NOMO-1 treated with DMSO at 0.1 percent for 48 hours (cell line): ENCODE measurements around the gene CAMTA1.

ENCODE experiments used
- DNase-seq: peaks from one replicate; lab custom pipeline; 2025; ENCODE audit not compliant: unreplicated experiment; lab: John Stamatoyannopoulos, UW

Gene CAMTA1

DNA sequence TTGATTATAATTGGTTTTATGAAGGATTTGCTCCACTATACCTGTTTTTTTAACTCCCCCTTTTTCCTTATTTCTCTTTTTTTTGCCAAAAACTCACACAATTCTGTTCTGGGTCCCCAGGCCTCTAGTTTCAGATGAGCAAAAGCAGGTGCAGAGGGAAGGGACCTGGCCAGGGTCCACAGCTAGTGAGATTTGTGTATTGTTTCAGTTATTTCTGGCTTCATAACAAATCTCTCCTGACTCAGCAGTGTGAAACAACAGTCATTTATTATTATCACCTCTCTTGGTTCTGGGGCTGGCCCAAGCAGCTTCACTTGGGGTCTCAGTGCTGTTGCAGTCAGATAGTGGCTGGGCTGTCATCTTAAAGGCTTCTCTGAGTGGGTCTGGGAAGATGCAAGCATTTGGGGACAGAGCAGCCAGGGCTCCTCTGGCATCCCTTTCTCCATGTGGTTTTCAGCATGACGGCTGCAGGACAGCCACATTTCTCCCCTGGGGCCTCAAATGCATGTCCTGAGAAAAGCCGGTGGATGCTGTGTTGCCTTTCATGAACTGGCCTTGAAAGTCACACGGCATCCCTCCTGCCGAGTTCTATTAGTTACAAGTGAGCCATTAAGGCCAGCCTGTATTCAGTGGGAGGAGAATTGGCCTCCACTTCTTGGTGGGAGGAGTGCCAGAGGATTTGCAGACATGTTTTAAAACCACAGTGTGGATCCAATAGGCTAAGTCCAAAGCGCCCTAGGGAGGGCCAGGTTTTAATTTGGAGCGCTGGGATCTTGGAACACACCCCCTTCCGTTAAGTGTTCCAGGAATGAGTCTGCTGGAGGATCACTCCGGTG is 137.1 kb downstream of the CAMTA1 start:
- DNase-seq = no peak

DNA sequence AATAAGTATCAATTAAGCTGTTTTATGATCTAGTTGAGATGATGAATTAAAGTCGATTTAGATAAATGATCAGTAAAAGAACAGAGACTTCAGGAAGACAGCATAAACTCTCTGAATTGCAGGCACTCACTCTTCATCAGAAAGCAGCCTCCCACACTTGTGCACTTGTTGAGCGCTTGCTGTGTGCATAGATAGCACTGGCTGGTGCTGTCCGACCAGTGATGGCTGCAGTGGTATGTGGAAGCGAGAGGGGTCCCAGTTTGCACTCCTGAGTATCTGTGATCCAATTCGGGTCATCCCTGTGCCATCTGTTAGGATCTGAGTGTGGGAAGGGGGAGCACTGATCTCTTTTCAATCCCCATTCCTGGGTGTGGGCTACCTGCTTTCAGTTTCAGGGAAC is 137.8 kb downstream of the CAMTA1 start:
- no peak for DNase-seq

DNA sequence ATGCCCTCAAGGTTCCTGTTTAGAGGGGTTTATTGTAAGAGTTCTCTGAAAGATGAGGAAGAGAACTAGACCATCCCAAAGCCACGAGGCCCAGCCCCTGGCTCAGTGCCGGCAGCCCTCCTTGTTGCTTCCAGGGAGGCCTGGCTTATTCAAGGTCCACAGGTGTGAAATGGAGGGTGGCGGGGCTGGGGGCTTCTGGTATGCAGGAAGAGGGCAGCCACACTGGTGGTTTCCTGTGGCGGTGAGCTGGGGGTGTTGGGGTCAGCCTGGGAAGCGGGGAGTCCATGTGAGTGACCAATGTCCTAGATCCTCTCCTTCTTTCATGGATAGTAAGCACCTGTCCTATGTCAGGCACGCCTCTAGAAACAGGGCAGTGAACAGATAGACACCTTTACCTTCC is 138.2 kb downstream of the CAMTA1 start:
- no peak for DNase-seq

DNA sequence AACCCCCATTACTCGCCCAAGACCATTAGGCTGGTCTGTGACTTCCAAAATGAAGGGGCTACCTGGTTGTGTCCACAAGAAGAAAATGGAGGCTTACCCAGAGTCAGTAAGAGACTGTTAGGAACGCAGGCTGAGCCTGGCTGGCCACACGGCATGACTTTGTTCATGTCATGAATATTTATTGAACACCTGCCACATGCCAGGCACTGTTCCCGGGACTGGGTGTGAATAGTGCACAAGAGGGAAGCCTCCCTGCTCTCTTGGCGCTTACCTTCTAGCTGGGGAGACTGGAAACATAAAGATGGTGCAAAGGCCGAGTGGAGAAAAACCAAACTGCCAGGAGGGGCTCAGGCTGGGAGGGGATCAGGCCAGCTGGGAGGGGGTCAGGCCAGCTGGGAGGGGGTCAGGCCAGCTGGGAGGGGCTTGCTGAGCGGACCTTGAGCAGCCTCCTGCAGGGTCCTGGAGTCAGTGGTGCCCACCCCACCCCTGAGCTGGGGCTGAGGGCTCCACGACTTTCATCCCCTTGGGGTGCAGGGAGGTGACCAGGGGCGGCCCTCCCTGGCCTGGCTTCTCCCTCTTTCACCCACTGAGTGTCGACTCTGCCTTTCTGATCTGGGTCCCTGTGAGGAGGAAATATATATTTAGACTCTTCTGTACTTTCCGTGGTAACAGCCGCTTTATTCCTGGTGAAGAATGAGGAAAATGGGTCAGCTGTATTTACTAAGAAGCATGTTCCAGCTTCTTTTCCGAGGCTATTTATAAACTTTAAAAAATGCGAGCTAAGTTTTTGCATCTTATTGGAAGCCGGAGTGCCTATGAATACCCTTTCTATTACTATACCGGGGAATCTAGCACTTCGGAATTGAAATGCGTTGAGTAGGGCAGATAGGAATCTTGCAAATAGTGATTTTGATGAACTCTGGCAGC is 139.0 kb downstream of the CAMTA1 start:
- no peak for DNase-seq

DNA sequence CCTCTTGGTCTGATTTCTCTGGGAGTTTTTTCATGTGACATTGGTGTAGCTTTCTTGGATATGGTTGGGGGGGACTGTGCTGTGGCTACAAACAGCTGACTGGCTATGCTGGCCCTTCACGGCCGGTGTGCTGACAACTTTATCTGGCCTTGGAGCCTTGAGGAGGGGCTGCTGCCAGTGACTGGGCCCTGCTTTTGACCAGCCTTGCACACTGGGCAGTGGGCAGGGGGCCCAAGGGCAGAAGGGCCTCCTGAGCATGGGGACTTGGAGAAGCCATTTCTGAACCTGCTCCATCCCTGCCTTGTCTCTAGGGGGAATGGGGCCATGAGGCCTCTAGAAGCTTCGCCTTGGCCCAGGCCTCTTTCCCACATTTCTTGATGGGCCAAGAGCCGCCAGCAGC is 139.6 kb downstream of the CAMTA1 start:
- no peak for DNase-seq

DNA sequence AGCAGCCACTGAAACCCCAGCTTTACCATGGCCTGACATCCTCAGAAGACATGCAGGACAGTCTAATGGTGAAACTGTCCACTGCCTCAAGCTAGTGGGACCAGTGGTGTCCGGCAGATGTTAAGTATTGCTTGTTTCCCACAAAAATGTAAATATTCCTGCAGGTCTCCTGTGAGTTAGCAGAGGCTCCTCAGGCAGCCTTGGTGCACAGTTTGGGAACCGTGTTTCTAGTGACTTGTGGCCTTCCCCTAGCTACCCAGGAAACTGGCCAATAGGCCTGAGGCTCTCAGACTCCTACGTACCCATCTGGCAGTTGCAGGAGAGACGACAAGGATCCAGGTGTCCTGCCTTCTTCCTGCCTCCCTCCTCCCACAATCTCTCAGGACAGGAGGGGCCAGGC is 142.4 kb downstream of the CAMTA1 start:
- no peak for DNase-seq

DNA sequence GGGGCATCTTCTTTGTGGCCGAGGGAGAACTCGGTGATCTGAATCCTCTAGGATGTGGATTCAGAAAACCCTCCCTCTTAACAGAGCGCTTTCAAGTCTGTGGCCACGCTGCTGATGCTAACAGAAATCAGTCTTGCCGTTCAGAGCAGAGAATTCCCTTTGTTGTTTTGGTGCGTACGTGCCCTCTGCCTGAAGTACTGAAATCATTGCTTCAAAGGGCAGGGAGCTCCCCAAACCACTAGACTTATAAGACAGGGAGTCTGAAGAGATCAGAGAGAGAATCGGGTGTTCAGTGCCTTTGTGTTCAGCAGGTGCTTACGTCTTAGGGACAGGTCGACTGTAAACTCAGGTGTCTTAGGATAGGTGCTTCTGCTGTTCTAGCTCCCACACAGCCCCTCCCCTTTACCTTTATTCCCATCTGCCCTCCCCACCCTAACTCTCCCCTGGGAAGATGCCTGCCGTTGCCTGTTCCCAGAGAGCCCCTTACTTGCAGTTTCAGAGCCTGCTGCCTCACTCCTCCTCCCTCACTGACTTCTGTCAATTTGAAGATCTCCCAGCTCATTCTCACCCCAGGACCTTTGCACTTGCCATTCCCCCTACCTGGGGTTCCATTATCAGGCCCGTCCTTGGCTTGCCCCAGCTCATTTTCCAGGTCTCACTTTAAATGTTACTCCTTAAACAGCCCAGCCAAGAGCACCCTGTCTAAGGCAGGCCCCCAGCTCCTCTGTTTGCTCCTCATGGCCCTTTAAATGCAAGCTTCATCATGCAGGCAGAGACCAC is 143.0 kb downstream of the CAMTA1 start:
- no peak for DNase-seq

DNA sequence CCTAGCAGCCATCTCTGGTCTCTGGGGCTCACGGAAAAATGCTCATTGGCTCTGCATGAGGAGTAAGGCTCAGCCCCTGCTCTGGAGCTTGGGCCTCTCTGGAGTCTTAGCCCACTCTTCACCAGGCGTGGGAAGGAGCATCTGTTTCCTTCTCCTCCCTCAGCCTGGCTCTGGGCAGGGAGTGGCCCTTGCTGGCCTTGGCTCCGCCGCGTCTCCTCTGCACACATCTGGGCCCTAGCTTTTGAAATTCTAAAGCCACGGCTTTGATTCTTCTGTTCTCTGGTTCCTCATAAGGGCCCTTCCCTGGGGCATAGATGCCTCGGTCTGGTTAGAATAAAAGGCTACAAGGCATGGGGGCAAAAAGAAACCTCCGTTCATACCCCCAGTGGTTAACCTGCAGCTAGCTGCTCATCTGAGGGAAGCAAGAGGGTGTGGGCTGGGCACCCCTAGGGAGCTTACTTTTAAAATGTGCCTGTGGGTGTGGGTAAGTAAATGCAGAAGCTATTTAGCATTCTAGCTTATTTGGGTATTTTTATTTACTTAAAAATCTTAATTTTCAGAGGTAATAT is 145.6 kb downstream of the CAMTA1 start:
- no peak for DNase-seq

DNA sequence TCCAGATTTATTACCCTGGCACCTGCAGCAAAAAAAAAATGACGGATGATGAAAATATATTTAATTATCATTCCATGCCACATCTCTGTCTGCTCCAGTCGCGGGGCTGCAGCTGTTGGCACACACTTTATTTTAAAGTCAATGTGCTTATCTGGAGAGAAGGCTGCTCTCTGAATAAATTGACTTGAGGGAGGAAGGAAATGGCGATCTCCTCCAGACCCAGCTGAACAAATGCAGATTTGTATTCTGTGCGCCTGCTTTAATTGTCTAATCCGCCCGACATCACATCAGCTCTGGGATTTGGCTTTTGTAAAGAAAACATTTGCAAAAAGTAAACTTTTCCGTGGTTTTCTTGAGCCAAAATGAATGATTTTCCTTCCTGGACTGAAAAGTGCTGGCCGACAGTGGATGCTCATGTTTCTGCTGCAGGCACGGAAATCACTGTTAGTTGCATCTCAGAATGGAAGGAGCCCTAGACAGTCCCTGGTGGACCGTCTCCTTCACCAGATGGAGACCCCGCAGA is 150.2 kb downstream of the CAMTA1 start:
- no peak for DNase-seq

DNA sequence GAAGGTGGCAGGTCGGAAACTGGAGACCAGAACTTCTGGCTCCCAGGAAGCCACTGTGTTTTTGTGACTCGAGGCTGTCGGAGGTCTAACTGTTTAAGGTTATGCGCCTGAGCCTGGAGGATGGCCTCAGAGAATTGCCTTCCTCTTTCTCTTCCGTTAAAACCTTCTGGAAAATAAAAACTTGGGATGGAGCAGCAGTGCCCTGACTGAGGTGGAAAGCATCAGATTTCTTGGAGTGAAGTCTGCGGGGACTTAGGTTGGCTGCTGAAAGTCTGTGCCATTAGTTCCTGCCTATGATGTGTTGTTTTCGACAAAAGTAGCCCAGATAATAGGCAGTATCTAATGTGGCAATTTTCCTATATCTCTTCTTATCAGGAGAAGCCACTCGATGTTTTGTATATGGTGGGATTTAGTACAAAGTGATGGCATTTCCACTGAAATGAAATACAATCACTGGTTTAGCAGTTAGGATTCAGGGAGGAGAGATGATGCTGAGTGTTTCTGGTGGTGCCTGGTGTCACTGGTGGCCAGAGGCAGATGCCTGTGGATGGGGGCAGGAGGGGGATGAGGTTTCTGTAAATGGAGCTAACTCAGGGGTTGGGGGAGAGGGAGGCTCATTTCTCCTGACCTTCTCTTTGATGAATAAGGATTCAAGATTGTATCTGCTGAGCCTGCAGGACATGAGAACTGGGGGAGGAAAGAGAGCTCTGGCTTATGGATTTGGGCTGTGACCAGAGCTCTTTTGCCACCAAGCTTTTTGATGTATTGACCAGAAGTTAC is 150.8 kb downstream of the CAMTA1 start:
- no peak for DNase-seq

DNA sequence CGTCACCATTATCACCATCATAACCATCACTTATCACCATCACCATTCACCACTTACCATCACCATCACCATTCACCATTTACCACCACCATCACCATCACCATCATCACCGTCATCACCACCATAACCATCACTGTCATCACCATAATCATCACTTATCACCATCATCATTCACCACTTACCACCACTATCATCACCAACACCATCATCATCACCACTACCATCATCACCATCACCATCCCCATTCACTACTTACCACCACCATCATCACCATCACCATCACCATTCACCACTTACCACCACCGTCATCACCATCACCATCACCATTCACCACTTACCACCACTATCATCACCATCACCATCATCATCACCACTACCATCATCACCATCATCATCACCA is 151.8 kb downstream of the CAMTA1 start:
- DNase-seq = no peak

DNA sequence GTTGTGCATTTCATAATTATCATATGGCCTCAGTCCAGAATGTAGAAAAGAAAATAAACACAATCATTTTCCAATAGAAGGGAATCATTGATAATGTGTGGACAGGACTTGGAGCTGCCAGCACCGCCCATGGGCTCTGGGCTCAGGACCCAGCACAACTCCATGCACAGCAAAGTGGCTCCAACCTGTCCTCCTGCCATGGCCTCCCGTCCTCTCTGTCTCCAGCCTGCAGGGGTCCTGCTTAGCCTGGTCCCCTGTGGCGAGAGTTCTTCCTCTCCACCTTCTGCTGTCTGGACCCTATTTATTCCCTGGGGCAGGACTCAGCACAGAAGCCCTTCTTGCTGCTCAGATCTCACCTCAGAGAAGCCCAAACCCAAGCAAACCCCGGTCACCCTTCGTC is 154.1 kb downstream of the CAMTA1 start:
- DNase-seq = no peak

DNA sequence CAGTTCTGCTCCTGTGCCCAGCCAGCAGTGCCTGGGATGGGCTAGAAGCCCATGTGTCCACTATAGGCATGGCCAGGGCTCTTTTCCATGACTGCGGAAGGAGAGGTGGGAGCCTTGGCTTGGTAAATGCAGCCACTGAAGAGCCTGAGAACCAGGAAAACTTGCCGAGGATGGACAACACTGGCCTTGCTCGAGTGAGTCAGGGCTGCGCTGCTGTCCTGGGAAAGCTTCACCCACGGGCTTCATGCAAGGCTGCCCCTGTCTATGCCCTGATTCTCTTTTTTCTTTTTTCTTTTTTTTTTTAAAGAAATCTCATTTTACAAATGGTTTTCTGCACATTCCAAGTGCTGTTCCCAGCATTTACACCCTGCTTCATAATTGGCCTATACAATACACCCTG is 156.5 kb downstream of the CAMTA1 start:
- DNase-seq = no peak

DNA sequence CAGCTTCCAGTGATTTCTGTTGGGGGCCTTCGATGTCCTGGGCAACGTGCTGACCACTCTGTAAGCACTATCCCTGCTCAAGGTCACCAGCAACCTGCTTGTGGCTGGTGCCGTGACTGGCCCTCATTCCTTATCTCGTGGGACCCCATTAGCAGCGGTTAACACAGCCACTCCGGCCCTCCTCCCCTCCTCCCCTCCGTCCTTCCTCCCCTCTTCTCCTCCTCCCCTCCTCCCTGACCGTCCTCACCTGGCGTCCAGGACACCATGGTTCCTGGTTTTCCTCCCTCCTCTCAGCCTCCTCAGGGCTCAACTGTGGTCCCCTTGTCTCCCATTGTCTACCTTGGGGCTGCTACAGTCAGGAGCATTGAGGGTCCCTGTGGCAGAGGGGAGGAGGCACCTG is 157.7 kb downstream of the CAMTA1 start:
- no peak for DNase-seq

DNA sequence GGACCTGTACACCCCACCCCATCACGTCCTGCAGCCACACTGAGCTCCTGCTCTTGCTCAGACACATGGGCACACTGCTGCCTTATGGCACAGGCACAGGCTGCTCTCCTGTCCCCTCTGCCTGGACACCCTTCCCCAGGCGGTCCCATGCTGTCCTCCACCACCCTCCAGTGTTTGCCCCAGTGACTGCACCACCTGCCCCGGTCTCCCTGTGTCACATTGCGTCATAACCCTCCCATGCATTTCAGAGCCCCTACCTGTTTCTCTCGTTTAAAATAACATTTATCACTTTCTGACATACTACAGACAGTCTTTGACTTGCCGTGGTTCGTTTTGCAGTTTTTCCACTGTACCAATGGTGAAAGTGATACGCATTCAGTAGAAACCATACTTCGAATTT is 159.2 kb downstream of the CAMTA1 start:
- DNase-seq = no peak

DNA sequence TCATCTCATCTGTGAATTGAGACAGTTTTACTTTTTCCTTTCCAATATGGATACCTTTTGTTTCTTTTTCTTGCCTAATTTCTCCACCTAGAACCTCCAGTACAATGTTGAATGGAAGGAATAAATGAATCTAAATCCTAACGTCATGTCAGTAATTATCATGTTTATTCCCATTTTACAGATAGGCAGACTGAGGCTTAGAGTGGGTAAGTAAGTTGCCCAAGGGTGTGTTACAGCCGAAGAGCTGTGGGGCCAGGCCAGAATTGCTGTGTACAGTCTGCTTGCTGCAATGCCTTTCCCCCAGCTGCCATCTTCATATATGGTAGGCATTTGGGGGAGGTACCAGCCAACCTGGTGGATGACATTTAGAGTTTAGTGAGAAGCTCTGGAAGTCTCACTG is 162.7 kb downstream of the CAMTA1 start:
- DNase-seq = no peak

DNA sequence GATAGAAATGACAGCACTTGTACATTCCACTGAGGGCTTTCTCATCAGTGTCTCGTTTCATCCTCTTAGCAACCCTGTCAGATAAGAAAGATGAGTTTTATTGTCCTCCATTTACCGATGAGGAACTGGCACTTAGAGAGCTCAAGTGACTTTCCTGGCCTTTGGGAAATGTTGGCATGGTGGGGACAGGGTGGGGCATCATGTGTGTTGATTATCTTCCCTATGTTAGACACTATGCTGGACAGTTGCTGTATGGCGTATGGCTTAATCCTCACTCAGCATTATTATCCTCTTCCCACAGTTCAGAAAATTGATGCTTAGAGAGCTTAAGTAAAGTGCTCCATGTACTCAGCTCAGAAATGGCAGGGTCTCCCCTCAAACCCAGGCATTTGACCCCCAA is 163.2 kb downstream of the CAMTA1 start:
- DNase-seq = no peak

DNA sequence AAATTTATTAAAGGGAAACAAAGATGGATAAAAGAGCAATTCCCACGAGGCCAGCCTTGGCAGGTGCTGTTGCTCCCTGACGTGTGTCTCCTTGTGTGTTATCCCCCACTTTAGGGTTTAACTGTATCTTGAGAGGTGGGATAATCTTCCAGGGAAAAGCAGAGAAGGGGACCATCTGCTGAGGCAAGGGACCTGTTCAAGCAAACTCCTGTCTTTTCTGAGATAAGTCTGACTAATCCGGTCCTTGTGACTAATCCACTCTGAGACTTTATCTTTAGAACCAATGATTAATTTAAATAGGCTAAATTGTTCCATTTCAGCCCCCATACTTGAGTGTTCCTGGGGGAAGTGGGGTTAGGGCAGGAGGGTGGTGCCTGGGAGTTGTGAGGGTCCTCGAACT is 163.6 kb downstream of the CAMTA1 start:
- no peak for DNase-seq

DNA sequence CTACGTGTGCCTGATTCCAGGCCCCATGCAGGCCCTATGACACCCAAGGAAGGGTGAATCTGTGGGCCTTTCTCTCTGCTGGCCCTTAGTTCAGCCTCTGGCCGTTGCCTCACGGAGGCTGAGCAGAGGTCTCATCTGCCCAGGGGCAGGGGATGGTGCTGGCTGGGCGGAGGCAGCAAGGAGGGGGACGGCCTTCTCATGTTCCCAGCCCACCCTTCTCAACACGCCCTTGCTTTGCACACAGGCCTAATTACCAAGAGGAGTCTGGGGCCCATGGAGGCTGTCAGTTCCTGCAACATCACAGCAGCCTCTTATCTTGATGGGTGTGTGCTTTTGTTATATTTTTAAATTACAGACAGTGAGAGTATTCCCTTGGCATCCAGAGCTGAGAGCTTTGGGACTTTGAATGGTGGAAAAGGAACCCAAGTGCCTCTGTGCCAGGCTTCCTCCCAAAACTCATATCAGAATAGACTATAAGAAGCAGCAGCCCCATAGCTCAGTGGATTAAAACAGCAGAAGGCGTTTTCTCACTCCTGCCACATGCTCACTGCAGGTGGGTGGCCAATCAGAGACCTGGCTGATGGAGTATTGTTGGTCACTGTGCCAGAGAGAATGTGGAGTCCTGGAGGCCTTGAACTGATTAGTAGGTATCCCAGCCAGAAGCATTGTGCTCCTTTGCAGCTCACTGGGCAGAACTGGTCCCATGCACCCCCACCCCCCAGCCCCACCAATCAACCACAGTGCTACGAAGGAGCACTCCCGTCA is 164.9 kb downstream of the CAMTA1 start:
- no peak for DNase-seq
